DMS114 treated with DMSO at 0.1 percent for 48 hours (cell line): ENCODE data around the gene BANF1.

Experiments used
- DNase-seq: peaks from one replicate; lab custom pipeline; 2025; ENCODE audit not compliant: unreplicated experiment; lab: John Stamatoyannopoulos, UW

BANF1 gene, protein sequence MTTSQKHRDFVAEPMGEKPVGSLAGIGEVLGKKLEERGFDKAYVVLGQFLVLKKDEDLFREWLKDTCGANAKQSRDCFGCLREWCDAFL

DNA sequence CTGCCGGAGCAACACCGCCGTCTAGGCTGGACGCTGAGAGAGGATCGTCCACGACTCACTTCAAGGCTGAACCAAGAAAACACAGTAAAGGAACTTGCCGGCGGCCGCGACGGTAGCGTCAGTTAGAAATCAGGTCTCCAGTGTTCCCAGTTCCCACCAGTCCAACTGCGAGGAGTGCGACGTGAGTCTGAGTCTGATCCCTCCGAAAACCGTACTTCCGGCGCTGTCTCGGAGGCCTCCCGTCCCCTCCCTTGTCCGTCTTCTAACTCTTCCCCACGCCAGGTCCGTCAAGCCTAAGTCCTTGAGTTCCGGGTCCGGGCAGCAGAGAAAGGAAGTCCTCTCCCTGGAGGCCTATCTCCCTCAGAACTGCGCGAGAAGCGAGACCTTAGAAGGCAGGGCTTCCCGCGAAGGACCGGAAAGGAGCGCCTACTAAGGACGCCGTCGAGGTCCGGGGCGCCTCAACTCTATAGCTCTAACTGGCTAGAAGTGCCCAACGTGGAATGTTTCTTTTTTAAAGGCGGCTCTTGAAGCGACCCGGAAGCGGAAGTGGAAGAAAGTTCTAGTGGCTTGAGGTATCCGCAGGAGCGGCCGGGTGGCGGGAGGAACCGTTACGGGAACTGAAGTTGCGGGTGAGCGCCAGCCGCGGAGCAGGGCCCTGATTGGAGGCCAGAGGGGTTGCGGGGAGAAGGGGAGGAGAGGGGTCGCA is at the start of gene BANF1, which contains the start of gene EIF1AD:
BANF1 (plus strand) TSS at position 562 of the 706 bp plus-strand sequence. CDS start 748 bp downstream, outside the sequence.
EIF1AD (minus strand) TSS at position 216 of the 706 bp plus-strand sequence. CDS start 1,768 bp downstream, outside the sequence.
- DNase-seq = peak; percentile 97

DNA sequence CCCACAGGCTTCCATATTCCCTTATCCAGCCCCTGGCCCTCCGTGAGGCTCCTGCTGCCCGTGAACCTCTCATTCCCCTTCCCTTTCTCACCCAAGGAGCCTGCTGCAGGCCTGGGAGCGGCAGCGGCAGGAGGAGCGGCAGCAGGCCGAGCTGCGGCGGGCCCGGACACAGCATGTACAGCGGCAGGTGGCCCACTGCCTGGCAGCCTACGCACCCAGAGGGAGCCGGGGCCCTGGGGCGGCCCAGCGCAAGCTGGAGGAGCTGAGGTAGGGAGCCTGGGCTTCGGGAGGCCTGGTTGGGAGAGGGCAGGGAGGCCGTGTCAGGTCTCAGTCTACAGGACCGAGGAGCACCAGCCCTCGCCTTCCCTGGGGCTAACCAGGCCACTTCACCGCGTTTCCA is 48.8 kb upstream of the BANF1 start:
- no peak for DNase-seq

DNA sequence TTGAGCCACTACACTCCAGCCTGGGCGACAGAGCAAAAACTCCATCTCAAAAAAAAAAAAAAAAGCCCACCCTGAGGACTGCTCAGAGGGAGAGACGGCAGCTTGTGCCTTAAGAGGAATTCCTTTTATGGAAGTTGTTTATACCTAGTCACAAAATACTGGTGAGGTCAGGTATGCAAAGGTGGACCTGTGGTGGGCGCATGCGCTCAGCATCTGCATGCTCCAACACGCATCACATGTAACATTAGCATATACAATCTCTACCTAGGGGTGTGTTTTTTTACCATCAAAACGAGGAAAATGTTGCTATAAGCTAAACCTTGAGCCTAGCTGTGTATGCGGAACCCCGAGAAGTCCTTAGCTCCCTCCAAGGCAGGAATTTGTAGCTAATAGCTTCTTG is 47.5 kb upstream of the BANF1 start:
- DNase-seq = no peak

DNA sequence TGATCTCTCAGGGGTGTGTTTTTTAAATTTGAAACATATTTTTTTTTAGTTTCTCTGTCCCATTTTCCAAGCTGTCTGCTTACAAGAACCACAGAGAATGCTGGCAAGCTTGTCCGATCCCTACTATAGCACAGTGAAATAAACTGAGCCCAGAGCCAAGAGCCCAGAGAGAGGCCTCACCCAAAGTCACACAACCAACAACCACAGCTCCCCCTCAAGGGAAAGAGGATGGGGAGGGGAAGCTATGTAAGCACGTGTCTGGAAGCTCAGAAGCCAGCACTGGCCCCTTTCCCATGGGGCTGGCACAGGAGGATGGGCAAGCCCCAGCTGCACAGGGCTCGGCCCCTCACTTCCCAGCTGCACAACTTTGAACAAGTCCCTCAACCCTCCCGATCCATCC is 44.0 kb upstream of the BANF1 start:
- no peak for DNase-seq

DNA sequence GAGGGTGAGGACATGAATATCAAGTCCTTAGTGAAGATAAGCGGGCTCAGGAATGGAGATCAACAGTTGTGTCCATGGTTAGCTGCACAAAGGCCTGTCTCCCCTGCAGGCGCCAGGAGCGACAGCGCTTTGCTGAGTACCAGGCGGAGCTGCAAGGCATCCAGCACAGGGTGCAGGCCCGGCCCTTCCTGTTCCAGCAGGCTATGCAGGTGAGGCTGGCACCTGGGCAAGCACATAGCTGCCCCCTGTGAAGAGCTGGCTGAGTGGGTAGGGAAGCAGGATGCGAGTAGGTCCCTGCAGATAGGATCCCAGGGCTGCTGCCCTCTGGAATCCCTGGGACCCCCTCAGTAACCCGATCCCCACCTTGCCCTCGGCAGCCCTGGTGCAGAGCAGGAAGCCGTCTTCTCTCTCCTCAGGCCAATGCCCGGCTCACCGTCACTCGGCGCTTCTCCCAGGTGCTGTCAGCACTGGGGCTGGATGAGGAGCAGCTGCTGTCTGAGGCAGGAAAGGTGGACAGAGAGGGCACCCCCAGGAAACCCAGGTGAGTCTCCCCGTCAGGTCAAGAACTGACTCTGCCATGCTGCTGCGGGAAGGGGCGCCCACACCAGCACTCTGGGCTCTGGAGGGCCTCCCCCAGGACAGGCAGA is 43.4 kb upstream of the BANF1 start:
- no peak for DNase-seq

DNA sequence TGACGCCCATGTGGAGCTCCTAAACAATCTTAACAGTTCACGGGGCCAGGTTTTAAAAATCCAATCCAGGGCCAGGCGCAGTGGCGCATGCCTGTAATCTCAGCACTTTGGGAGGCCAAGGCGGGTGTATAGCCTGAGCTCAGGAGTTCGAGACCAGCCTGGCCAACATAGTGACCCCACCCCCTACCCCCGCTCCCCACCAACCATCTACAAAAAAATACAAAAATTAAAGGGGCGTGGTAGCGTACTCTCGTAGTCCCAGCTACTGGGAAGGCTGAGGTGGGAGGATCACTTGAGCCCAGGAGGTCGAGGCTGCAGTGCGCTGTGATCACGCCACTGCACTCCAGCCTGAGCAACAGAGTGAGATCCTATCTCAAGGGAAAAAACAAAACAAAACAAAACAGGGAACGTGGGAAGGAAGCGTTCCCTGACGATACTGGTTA is 41.5 kb upstream of the BANF1 start:
- no peak for DNase-seq

DNA sequence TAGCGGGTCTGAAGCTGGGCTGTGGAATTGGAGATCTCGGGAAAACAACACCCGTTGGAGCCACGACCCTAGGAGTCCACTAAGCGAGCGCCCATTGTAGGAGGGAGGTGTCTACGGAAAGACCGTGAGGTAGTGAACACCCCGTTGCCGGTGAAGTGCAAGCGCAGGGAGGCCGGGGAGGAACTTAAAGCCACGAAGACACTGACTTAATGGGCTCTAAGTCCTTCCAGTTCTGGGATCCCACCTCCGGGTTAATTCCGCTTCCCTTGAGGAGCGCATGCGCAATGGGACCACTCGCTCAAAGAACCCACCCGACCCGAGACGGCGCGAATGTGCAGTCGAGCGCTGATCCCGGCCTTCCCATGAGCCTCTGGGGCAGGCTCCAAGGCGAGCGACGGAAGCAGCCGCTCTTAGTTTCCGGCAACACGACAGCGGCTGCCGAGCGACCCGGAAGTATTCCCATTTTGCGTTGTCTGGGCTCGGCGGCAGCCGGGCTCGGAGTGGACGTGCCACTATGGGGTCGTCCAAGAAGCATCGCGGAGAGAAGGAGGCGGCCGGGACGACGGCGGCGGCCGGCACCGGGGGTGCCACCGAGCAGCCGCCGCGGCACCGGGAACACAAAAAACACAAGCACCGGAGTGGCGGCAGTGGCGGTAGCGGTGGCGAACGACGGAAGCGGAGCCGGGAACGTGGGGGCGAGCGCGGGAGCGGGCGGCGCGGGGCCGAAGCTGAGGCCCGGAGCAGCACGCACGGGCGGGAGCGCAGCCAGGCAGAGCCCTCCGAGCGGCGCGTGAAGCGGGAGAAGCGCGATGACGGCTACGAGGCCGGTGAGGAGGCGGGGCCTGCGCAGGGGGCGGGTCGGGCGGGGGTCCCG is 40.8 kb upstream of the BANF1 start, which contains the start of gene SART1:
SART1 (plus strand) TSS at position 468 of the 874 bp plus-strand sequence; CDS start at position 515, 47 bp downstream.
- DNase-seq = peak; percentile 96

DNA sequence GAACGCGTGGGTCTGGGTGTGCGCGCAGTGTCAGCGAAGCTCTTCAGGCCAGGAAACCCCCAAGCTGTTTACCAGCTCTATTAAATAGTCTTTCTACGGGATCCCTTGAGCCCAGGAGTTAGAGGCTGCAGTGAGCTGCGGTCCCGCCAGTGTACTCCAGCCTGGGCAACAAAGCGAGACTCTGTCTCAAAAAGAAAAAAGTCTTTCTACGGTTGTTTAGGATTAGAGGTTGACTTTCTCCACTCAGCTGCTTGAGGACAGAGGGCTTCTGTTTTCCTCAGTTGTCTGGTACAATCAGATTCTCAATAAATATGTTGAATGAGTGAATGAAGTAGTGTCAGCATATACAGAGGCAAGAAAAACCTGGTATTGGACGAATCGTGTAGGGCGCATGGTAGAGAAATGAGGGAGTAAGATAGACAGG is 40.1 kb upstream of the BANF1 start:
- no peak for DNase-seq

DNA sequence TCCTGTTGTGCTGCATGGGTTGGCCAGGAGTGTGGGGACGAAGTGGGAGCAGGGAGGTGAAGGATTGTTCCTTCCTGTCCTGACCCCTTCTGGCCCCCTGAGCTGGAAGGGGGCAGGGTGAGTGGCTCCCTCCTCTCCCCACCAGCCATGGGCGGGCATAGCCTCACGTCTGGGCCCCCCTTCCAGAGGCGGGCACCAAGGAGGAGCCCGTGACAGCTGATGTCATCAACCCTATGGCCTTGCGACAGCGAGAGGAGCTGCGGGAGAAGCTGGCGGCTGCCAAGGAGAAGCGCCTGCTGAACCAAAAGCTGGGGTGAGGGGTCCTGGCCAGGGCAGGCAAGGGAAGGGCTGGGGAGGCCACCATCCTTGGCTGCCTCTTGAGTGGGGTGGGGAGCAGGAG is 37.4 kb upstream of the BANF1 start:
- no peak for DNase-seq

DNA sequence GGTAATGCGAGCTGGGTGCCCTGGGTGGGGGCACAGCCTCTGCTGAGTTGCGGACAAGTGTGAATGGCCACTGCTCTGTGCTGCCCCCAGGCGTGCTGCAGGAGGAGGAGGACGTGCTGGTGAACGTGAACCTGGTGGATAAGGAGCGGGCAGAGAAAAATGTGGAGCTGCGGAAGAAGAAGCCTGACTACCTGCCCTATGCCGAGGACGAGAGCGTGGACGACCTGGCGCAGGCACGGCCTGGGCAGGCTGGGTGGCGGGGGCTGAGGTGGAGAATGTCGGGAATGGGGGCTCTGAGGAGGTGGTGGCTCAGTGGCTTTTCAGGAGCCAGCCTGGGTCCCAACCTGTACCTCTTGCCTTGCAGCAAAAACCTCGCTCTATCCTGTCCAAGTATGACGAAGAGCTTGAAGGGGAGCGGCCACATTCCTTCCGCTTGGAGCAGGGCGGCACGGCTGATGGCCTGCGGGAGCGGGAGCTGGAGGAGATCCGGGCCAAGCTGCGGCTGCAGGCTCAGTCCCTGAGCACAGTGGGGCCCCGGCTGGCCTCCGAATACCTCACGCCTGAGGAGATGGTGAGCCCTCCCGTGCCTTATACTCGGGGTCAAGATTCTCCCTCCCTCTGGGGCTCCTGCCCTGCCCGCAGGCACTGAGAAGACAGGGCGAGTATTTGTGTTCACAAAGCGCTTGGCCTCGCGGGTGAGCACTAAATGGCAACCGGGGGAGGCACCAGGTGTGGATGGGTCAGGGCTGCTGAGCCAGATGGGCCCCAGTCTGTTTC is 36.1 kb upstream of the BANF1 start:
- DNase-seq = no peak

DNA sequence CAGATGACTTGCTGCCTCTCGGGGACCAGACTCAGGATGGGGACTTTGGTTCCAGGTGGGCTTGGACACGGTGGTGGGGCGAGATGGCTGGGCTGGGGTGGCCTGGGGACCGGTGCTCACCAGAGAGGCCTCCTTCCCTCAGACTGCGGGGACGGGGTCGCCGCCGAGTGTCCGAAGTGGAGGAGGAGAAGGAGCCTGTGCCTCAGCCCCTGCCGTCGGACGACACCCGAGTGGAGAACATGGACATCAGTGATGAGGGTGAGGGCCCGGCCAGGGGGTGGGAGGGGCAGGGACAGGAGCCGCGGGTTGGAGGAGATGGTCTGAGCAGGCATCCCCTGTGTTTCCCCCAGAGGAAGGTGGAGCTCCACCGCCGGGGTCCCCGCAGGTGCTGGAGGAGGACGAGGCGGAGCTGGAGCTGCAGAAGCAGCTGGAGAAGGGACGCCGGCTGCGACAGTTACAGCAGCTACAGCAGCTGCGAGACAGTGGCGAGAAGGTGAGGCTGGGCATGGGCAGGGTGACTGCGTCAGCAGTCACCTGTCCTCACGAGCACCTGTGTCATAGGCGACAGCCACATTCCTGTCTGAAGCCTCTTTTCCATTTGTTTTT is 34.9 kb upstream of the BANF1 start:
- DNase-seq = no peak

DNA sequence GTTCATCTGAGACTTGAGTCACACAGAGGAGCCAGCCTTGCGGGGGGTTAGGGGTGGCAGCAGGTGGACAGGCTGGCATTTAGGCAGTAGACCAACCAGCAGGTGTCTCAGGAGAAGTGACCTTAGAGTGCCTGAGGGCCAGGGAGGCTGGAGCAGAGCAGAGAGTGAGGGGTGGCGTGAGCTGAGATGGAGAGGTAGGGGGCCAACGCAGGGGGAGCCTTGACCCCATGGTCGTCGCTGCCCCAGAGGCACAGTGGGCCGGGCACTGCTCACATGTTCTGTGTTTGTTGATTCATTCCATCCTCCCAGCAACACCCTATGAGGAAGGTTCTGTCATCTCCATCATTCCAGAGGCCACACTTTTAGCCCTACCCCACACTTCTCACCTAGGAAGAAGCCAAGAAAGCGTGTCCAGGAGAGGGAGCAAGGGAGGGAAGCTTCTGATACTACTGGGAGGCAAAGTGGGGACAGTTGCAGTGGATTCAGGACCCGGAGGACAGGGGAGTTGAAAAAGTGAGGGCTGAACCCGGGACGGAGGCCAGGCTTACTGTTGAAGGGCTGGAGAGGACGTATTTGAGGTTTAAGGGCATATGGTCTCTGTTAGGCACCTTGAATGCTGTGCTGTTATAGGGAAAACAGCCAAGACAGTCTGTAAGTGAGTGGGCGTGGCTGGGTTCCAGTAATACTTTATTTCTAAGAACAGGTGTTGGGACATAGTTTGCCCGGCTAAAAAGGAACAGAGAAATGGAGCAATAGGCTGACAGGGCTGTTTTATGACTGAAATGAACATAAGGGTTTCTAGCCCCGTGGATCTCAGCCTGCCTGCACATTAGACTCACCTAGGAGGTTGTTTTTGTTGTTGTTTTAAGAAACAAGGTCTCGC is 33.5 kb upstream of the BANF1 start:
- no peak for DNase-seq

DNA sequence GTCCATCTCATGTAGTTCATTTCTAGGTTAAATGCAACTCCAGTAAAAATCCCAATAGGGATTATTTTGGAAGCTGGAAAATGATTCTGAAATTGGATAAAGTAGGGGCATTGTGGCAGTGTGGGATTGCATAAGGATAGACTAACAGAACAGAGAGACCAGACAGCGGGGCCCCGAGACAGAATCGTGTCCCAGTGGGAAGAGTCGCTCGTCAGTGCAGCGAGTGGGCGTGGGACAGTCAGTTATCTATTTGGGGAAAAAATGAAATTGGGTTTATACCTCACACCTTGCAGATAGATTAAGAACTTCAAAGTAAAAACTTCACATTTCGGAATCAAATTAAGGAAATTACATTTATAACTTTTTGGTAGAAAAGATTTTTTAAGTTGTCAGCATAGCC is 30.2 kb upstream of the BANF1 start:
- no peak for DNase-seq

DNA sequence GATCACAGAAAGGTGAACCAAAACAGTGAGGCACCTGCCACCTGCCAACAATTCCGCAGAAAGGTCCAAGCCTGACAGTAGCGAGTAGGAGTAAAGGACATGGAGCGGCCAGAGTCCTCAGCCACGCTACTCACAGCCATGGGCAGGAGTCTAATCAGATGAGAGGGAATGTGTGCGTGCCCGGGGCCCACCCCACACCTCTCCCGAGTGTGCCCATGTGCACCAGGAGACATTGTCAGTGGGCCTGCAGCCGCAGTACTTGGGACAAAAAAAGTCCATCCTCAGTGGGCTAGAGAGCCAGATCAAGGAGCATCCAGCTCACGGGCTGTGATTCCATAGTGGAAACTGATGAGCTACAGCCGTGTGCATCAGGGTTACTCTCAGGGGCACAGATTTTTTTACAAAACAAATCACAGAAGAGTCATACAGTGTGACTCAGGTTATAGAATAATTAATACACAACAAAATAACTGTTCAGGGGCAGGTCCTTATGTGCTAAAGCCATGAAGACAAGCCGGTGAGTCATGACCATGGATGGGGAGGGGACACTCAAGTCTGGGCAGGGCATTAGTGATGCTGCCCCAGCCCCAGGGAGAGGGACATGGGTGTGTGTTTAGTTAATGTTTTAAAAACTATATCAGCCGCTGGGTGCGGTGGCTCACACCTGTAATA is 28.7 kb upstream of the BANF1 start:
- no peak for DNase-seq

DNA sequence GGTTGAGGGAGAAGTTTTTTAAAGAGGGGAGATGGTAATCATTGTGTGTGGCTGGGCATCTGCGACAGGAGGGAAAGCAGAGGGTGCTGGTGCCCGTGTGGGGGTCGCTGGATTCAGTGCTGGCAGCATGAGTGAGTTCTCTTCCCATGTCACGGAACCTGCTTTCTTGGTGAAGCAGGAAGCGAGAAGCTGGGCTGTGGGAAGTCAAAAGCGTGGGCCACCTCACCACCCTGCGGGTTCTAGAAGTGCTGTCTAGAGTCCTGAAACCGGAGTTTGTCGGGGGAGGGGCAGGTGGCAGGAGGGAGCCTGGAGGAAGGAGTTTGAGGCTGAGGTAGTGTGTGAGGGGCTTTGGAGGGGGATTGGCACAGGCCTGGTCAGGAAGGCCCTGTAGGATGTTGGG is 26.5 kb upstream of the BANF1 start:
- DNase-seq = no peak

DNA sequence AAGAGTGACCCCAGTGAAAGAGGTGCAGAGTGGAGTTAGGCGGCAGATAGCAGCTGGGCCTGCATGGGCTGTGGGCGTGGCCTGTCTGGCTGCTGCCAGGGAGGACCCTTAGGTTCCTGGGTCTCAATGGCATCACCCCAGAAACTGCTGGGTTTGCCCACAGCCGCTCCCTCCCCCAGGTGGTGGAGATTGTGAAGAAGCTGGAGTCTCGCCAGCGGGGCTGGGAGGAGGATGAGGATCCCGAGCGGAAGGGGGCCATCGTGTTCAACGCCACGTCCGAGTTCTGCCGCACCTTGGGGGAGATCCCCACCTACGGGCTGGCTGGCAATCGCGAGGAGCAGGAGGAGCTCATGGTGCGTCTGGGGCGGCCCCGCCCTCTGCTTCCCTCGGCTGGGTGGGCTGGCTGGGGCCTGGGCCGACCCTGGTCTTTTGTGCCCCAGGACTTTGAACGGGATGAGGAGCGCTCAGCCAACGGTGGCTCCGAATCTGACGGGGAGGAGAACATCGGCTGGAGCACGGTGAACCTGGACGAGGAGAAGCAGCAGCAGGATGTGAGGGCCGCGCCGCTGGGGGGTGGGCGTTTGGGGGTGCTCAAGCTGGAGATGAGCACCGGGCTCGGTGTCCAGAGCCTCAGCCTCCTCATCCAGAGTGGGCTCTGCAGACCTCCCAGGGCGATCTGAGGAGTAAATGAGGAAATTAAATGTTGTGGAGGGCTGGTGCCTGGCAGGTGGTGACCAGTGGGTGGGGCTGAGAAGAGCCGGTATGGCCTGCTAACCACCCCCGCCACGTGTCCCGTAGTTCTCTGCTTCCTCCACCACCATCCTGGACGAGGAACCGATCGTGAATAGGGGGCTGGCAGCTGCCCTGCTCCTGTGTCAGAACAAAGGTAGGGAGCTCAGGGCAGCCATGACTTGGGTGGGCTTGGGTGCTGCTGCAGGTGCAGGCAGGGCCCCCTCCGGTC is 25.8 kb upstream of the BANF1 start:
- no peak for DNase-seq

DNA sequence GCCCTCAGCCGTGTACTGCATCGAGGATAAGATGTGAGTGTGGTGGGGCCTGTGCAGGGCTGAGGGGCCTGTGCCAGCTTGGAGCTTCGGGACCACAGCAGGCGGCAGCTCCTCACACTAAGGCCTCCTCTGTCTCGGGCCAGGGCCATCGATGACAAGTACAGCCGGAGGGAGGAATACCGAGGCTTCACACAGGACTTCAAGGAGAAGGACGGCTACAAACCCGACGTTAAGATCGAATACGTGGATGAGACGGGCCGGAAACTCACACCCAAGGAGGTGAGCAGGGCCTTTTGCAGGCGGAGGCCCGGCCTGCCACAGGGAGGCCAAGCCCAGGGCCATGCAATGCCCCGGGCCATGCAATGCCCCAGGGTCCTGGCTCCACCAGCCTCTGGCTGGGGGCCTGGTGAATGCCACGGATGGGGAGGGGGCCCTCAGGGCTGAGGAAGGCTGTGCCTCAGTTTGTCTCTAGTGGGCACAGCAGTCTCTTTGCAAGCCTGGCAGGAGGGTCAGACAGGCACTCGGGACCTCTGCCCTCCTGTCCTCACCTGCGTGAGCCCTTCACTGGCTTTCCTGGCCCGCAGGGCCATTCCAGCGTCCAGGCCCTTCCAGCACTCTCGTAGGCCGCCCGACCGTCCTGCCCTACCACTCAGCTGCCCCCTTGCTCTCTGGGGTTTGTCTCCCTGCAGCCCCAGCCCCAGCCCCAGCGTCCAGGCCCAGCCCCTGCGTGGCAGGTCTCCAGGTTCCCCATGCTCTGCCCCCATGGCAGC is 24.5 kb upstream of the BANF1 start:
- no peak for DNase-seq
